IMR-90 (cell line): ENCODE data around the gene TMEM238. TPM values are rescaled to one million over a fixed set of nuclear protein-coding genes. Genes with fewer than 3 reads are reported as not detected.
"Not testable (repeated sequence)": the region's sequence is repeated elsewhere in the genome, so short reads cannot be mapped to it uniquely, and the experiment has no call there.

Experiments
- ATAC-seq: fragments of 200-7000 bp; cut with Tn5 transposase; 2 replicates; pipeline ENCODE4 v1.9.1; 2020; ENCODE audit warnings: low read depth, mild to moderate bottlenecking, moderate library complexity
- BruUV-seq: library from RNA; stranded (reverse); fragments of 400-500 nt; replicated peaks from 2 replicates; lab custom pipeline; 2021; lab: Mats Ljungman, UMichigan
- CTCF ChIA-PET: fragments of 300-600 bp; formaldehyde crosslinking; extraction: SDS; loops from one replicate; lab custom pipeline; 2021; ENCODE audit warnings: antibody characterized with exemption; lab: Yijun Ruan, JAX
- POLR2A ChIA-PET: fragments of 300-600 bp; sonication (Branson Sonifier 250); formaldehyde crosslinking; loops from one replicate; lab custom pipeline; 2022; ENCODE audit warnings: antibody characterized with exemption; ENCODE audit not compliant: unreplicated experiment; lab: Charles Lee
- DNase-seq: peaks from one replicate; pipeline ENCODE4 v3.0.0; 2013
- H2AFZ ChIP-seq: replicated peaks from 2 replicates; pipeline ENCODE3; 2013; ENCODE audit warnings: low read length, mild to moderate bottlenecking; ENCODE audit not compliant: poor library complexity
- H2AK5ac ChIP-seq: 2 replicates; pipeline ENCODE4 v1.6.1; 2013; ENCODE audit warnings: low read depth, low read length, inconsistent platforms
- H2AK9ac ChIP-seq: replicated peaks from 2 replicates; pipeline ENCODE3; 2013; ENCODE audit warnings: mild to moderate bottlenecking, low read depth, low read length, moderate library complexity; ENCODE audit not compliant: poor library complexity
- H2BK120ac ChIP-seq: 2 replicates; pipeline ENCODE4 v1.6.1; 2013; ENCODE audit warnings: low read depth, low read length, inconsistent platforms
- H2BK15ac ChIP-seq: 3 replicates; pipeline ENCODE4 v1.6.1; 2013; ENCODE audit warnings: low read depth, low read length, inconsistent platforms
- H2BK20ac ChIP-seq: 2 replicates; pipeline ENCODE4 v1.6.1; 2013; ENCODE audit warnings: low read depth, mild to moderate bottlenecking, inconsistent platforms, low read length, moderate library complexity
- H2BK5ac ChIP-seq: 2 replicates; pipeline ENCODE4 v1.6.1; 2013; ENCODE audit warnings: mild to moderate bottlenecking, low read depth, low read length, inconsistent platforms; ENCODE audit not compliant: poor library complexity, severe bottlenecking
- H3K14ac ChIP-seq: replicated peaks from 2 replicates; pipeline ENCODE4 v1.6.1; 2013; ENCODE audit warnings: low read depth, low read length, inconsistent platforms
- H3K18ac ChIP-seq: 2 replicates; pipeline ENCODE4 v1.6.1; 2013; ENCODE audit warnings: low read depth, low read length, control low read depth
- H3K23ac ChIP-seq: 2 replicates; pipeline ENCODE4 v1.6.1; 2013; ENCODE audit warnings: low read depth, low read length, inconsistent platforms
- H3K27ac ChIP-seq: 2 replicates; pipeline ENCODE4 v1.5.1; 2013; ENCODE audit warnings: mild to moderate bottlenecking, control low read depth, low read length; ENCODE audit not compliant: insufficient read depth
- H3K27me3 ChIP-seq: 2 replicates; pipeline ENCODE4 v1.6.1; 2013; ENCODE audit warnings: low read length; ENCODE audit not compliant: control insufficient read depth, insufficient read depth
- H3K36me3 ChIP-seq: 2 replicates; pipeline ENCODE4 v1.6.1; 2013; ENCODE audit warnings: low read length, mixed read lengths; ENCODE audit not compliant: control insufficient read depth, insufficient read depth
- H3K4ac ChIP-seq: 2 replicates; pipeline ENCODE4 v1.6.1; 2013; ENCODE audit warnings: low read depth, low read length, inconsistent platforms
- H3K4me1 ChIP-seq: 2 replicates; pipeline ENCODE4 v1.6.1; 2013; ENCODE audit warnings: low read length, mixed read lengths; ENCODE audit not compliant: control insufficient read depth, insufficient read depth
- H3K4me2 ChIP-seq: 2 replicates; pipeline ENCODE4 v1.6.1; 2013; ENCODE audit warnings: low read depth, mild to moderate bottlenecking, control low read depth, low read length, moderate library complexity
- H3K4me3 ChIP-seq: 2 replicates; pipeline ENCODE4 v1.5.1; 2013; ENCODE audit warnings: low read depth, mild to moderate bottlenecking, control low read depth, low read length, moderate library complexity; ENCODE audit not compliant: insufficient read depth
- H3K56ac ChIP-seq: 2 replicates; pipeline ENCODE4 v1.6.1; 2013; ENCODE audit warnings: low read length, inconsistent platforms; ENCODE audit not compliant: insufficient read depth; ENCODE audit errors: extremely low read depth
- H3K79me1 ChIP-seq, 2 experiments: 2 replicates each; pipeline ENCODE4 v1.6.1; 2013; ENCODE audit warnings: low read length in 2 of 2, inconsistent platforms in 1 of 2, low read depth in 1 of 2
- H3K9ac ChIP-seq: 2 replicates; pipeline ENCODE4 v1.6.1; 2013; ENCODE audit warnings: low read depth, low read length, control low read depth
- H3K9me1 ChIP-seq: 2 replicates; pipeline ENCODE4 v1.6.1; 2013; ENCODE audit warnings: low read length, inconsistent platforms; ENCODE audit not compliant: insufficient read depth
- H3K9me3 ChIP-seq: 2 replicates; pipeline ENCODE4 v1.6.1; 2013; ENCODE audit warnings: low read length; ENCODE audit not compliant: control insufficient read depth, insufficient read depth
- H4K20me1 ChIP-seq: 2 replicates; pipeline ENCODE4 v1.6.1; 2013; ENCODE audit warnings: low read length, inconsistent platforms; ENCODE audit not compliant: insufficient read depth
- H4K5ac ChIP-seq: 2 replicates; pipeline ENCODE4 v1.6.1; 2013; ENCODE audit warnings: mild to moderate bottlenecking, low read depth, low read length, control low read depth
- H4K8ac ChIP-seq, 2 experiments: 2 replicates each; pipeline ENCODE4 v1.6.1; 2013; ENCODE audit warnings: low read depth in 2 of 2, low read length in 2 of 2, control low read depth in 1 of 2, inconsistent platforms in 1 of 2
- H4K91ac ChIP-seq: 2 replicates; pipeline ENCODE4 v1.6.1; 2013; ENCODE audit warnings: low read depth, low read length, inconsistent platforms; ENCODE audit not compliant: insufficient read depth
- WGBS, 2 experiments: methylation state at CpG; one replicate each; pipeline versions ENCODE4 v1.1.5 to v1.1.7; 2013; ENCODE audit warnings: missing lambda C conversion rate in 2 of 2; ENCODE audit not compliant: insufficient read length in 1 of 2; ENCODE audit errors: extremely low coverage in 2 of 2; 5-methylcytosine and 5-hydroxymethylcytosine counted together
- dilution Hi-C: fragments of 300-500 bp; cut with HindIII; formaldehyde crosslinking; loops from one replicate; pipeline ENCODE4 v1.14.3; 2018; ENCODE audit warnings: low sequenced_read_pairs; ENCODE audit not compliant: unreplicated experiment
- in situ Hi-C: fragments of 300-500 bp; cut with MboI; formaldehyde crosslinking; loops from 3 replicates; pipeline ENCODE4 v1.14.3; 2019; ENCODE audit warnings: low sequenced_read_pairs, inconsistent platforms, mixed read lengths
- intact Hi-C: fragments of 100-400 bp; cut with micrococcal nuclease; formaldehyde crosslinking; loops from 2 replicates; pipeline ENCODE4 v1.10.0; 2022
- polyA plus RNA-seq, 3 experiments: library from polyadenylated mRNA; depleted of rRNA; stranded (reverse); fragments of >200 nt; gene quantifications; 2 replicates each; pipeline ENCODE4 v1.2.3, GENCODE V29; 2012; ENCODE audit warnings: low replicate concordance in 1 of 3
- total RNA-seq: library from RNA; depleted of rRNA; stranded (reverse); fragments of >200 nt; gene quantifications from 2 replicates; pipeline ENCODE4 v1.2.3, GENCODE V29; 2012; rRNA removed

The TMEM238 gene
- total and polyA plus RNA-seq, 2 of the 4 experiments (the other 2 are of a cell fraction) = not detected

- H2BK120ac ChIP-seq, H3K27ac ChIP-seq, H4K5ac ChIP-seq, H2AFZ ChIP-seq, H3K18ac ChIP-seq, POLR2A ChIA-PET, H2BK5ac ChIP-seq, H3K79me1 ChIP-seq, H3K4me2 ChIP-seq, H3K4me1 ChIP-seq, DNase-seq, dilution Hi-C loops, H4K91ac ChIP-seq, H3K4ac ChIP-seq, H3K36me3 ChIP-seq, H2AK9ac ChIP-seq, H3K9me3 ChIP-seq, H4K8ac ChIP-seq, H3K9me1 ChIP-seq, H3K27me3 ChIP-seq, H2BK15ac ChIP-seq, H3K23ac ChIP-seq, H3K9ac ChIP-seq, ATAC-seq, H2AK5ac ChIP-seq, in situ Hi-C loops, H2BK20ac ChIP-seq, intact Hi-C loops, H3K4me3 ChIP-seq, H4K20me1 ChIP-seq, H3K56ac ChIP-seq, CTCF ChIA-PET, H3K14ac ChIP-seq, BruUV-seq: not testable (repeated sequence)
- WGBS, 2 experiments = no CpG with 5 or more reads among the region's 6 CpGs
These were observed 54.3 kb downstream of the TMEM238 start for GRCh38 chr19:55329791-55330190.

Other genes with a start within 250 kb of the TMEM238 start
- 1.3 and 3.1 TPM in 2 replicates for gene TNNT1, start 235.1 kb downstream of the TMEM238 start, total RNA-seq
- gene TNNT1, start 235.1 kb downstream of the TMEM238 start, polyA plus RNA-seq (2012; rRNA removed) = 2.5 and 2.6 TPM in 2 replicates
- gene TNNI3, start 226.6 kb downstream of the TMEM238 start, total RNA-seq = not detected in 2 replicates
- gene TNNI3, start 226.6 kb downstream of the TMEM238 start, polyA plus RNA-seq (2012; rRNA removed) = not detected in 2 replicates
- 0.28 TPM in 1 of 2 replicates, not detected in the other for gene DNAAF3, start 217.7 kb downstream of the TMEM238 start, total RNA-seq
- 0.34 TPM in 2 replicates for gene DNAAF3, start 217.7 kb downstream of the TMEM238 start, polyA plus RNA-seq (2012; rRNA removed)
- gene SYT5, start 204.0 kb downstream of the TMEM238 start, total RNA-seq = under 0.01 TPM in 2 replicates
- gene SYT5, start 204.0 kb downstream of the TMEM238 start, polyA plus RNA-seq (2012; rRNA removed) = 0.15 TPM in 1 of 2 replicates, not detected in the other
- 1.7 and 3.4 TPM in 2 replicates for gene PTPRH, start 174.8 kb downstream of the TMEM238 start, total RNA-seq
- 1.3 and 1.7 TPM in 2 replicates for gene PTPRH, start 174.8 kb downstream of the TMEM238 start, polyA plus RNA-seq (2012; rRNA removed)
- gene TMEM86B, start 155.5 kb downstream of the TMEM238 start, total RNA-seq = 0.18 and 0.28 TPM in 2 replicates
- 2.4 TPM in 2 replicates for gene TMEM86B, start 155.5 kb downstream of the TMEM238 start, polyA plus RNA-seq (2012; rRNA removed)
- gene PPP6R1, start 125.3 kb downstream of the TMEM238 start, total RNA-seq = 19.9 and 20.0 TPM in 2 replicates
- gene PPP6R1, start 125.3 kb downstream of the TMEM238 start, polyA plus RNA-seq (2012; rRNA removed) = 50.1 and 50.2 TPM in 2 replicates
- gene HSPBP1, start 104.2 kb downstream of the TMEM238 start, total RNA-seq = 19.7 and 21.0 TPM in 2 replicates
- gene HSPBP1, start 104.2 kb downstream of the TMEM238 start, polyA plus RNA-seq (2012; rRNA removed) = 43.2 and 52.5 TPM in 2 replicates
- 1.9 and 2.5 TPM in 2 replicates for gene BRSK1, start 100.3 kb downstream of the TMEM238 start, total RNA-seq
- gene BRSK1, start 100.3 kb downstream of the TMEM238 start, polyA plus RNA-seq (2012; rRNA removed) = 22.3 and 31.1 TPM in 2 replicates
- not detected in 2 replicates for gene TMEM150B, start 59.0 kb downstream of the TMEM238 start, total RNA-seq
- not detected in 2 replicates for gene TMEM150B, start 59.0 kb downstream of the TMEM238 start, polyA plus RNA-seq (2012; rRNA removed)
- 1.8 and 1.9 TPM in 2 replicates for gene KMT5C, start 44.4 kb downstream of the TMEM238 start, total RNA-seq
- gene KMT5C, start 44.4 kb downstream of the TMEM238 start, polyA plus RNA-seq (2012; rRNA removed) = 5.9 and 6.9 TPM in 2 replicates
- gene COX6B2, start 29.6 kb downstream of the TMEM238 start, total RNA-seq = not detected in 2 replicates
- gene COX6B2, start 29.6 kb downstream of the TMEM238 start, polyA plus RNA-seq (2012; rRNA removed) = 0.19 and 0.39 TPM in 2 replicates
- gene GARIN5B, start 21.0 kb downstream of the TMEM238 start, total RNA-seq = not detected in 2 replicates
- gene GARIN5B, start 21.0 kb downstream of the TMEM238 start, polyA plus RNA-seq (2012; rRNA removed) = not detected in 2 replicates
- gene IL11, start 13.8 kb downstream of the TMEM238 start, total RNA-seq = 14.3 and 15.6 TPM in 2 replicates
- gene IL11, start 13.8 kb downstream of the TMEM238 start, polyA plus RNA-seq (2012; rRNA removed) = 33.6 and 38.9 TPM in 2 replicates
- not detected in 2 replicates for gene TMEM190, start 7.5 kb downstream of the TMEM238 start, total RNA-seq
- 1.4 and 1.6 TPM in 2 replicates for gene TMEM190, start 7.5 kb downstream of the TMEM238 start, polyA plus RNA-seq (2012; rRNA removed)
- gene RPL28, start 1.6 kb upstream of the TMEM238 start, total RNA-seq = 386 and 998 TPM in 2 replicates
- gene RPL28, start 1.6 kb upstream of the TMEM238 start, polyA plus RNA-seq (2012; rRNA removed) = 1,428 and 1,693 TPM in 2 replicates
- gene UBE2S, start 23.5 kb upstream of the TMEM238 start, total RNA-seq = 69.5 and 74.4 TPM in 2 replicates
- gene UBE2S, start 23.5 kb upstream of the TMEM238 start, polyA plus RNA-seq (2012; rRNA removed) = 104 and 177 TPM in 2 replicates
- gene SHISA7, start 59.0 kb upstream of the TMEM238 start, total RNA-seq = not detected in 2 replicates
- 0.03 TPM in 1 of 2 replicates, not detected in the other for gene SHISA7, start 59.0 kb upstream of the TMEM238 start, polyA plus RNA-seq (2012; rRNA removed)
- 46.7 and 56.1 TPM in 2 replicates for gene ISOC2, start 77.3 kb upstream of the TMEM238 start, total RNA-seq
- 82.1 and 119 TPM in 2 replicates for gene ISOC2, start 77.3 kb upstream of the TMEM238 start, polyA plus RNA-seq (2012; rRNA removed)
- gene C19orf85, start 80.5 kb upstream of the TMEM238 start, total RNA-seq = not detected in 2 replicates
- gene C19orf85, start 80.5 kb upstream of the TMEM238 start, polyA plus RNA-seq (2012; rRNA removed) = not detected in 2 replicates
- gene ZNF628, start 92.3 kb upstream of the TMEM238 start, total RNA-seq = 0.18 and 0.28 TPM in 2 replicates
- 1.9 and 2.6 TPM in 2 replicates for gene ZNF628, start 92.3 kb upstream of the TMEM238 start, polyA plus RNA-seq (2012; rRNA removed)
- 4.3 and 7.2 TPM in 2 replicates for gene NAT14, start 100.9 kb upstream of the TMEM238 start, total RNA-seq
- 40.9 and 41.2 TPM in 2 replicates for gene NAT14, start 100.9 kb upstream of the TMEM238 start, polyA plus RNA-seq (2012; rRNA removed)
- gene SSC5D, start 104.1 kb upstream of the TMEM238 start, total RNA-seq = 1.4 and 1.7 TPM in 2 replicates
- 14.1 and 19.1 TPM in 2 replicates for gene SSC5D, start 104.1 kb upstream of the TMEM238 start, polyA plus RNA-seq (2012; rRNA removed)
- gene SBK2, start 152.8 kb upstream of the TMEM238 start, total RNA-seq = not detected in 2 replicates
- 0.30 and 0.48 TPM in 2 replicates for gene SBK2, start 152.8 kb upstream of the TMEM238 start, polyA plus RNA-seq (2012; rRNA removed)
- gene SBK3, start 161.3 kb upstream of the TMEM238 start, total RNA-seq = 0.18 TPM in 1 of 2 replicates, not detected in the other
- 0.05 and 0.16 TPM in 2 replicates for gene SBK3, start 161.3 kb upstream of the TMEM238 start, polyA plus RNA-seq (2012; rRNA removed)
- gene ZNF579, start 196.6 kb upstream of the TMEM238 start, total RNA-seq = 0.54 and 0.83 TPM in 2 replicates
- gene ZNF579, start 196.6 kb upstream of the TMEM238 start, polyA plus RNA-seq (2012; rRNA removed) = 9.0 and 10.7 TPM in 2 replicates
- gene FIZ1, start 215.2 kb upstream of the TMEM238 start, total RNA-seq = 0.83 and 1.3 TPM in 2 replicates
- gene FIZ1, start 215.2 kb upstream of the TMEM238 start, polyA plus RNA-seq (2012; rRNA removed) = 5.5 and 5.9 TPM in 2 replicates
- 2.3 and 2.8 TPM in 2 replicates for gene ZNF524, start 216.0 kb upstream of the TMEM238 start, total RNA-seq
- 6.6 and 8.0 TPM in 2 replicates for gene ZNF524, start 216.0 kb upstream of the TMEM238 start, polyA plus RNA-seq (2012; rRNA removed)
- gene ZNF865, start 221.4 kb upstream of the TMEM238 start, total RNA-seq = under 0.01 TPM in 2 replicates
- gene ZNF865, start 221.4 kb upstream of the TMEM238 start, polyA plus RNA-seq (2012; rRNA removed) = 4.6 and 6.3 TPM in 2 replicates
- 2.5 TPM in 2 replicates for gene ZNF784, start 240.3 kb upstream of the TMEM238 start, total RNA-seq
- 3.7 and 4.1 TPM in 2 replicates for gene ZNF784, start 240.3 kb upstream of the TMEM238 start, polyA plus RNA-seq (2012; rRNA removed)